Sciatic nerve (tissue), 2 donors: ENCODE measurements around the gene TLR10. TPM values are rescaled to one million over a fixed set of nuclear protein-coding genes. Genes with fewer than 3 reads are reported as not detected.
A peak's percentile ranks its signal among the peaks of the same experiment; 100 is the strongest.

ENCODE experiments used
- ATAC-seq: fragments of 200-7000 bp; cut with Tn5 transposase; one replicate; pipeline ENCODE4 v1.9.1; 2020; ENCODE audit warnings: mild to moderate bottlenecking, moderate library complexity
- DNase-seq: peaks from one replicate; pipeline ENCODE4 v3.0.0-alpha.2; 2020; ENCODE audit warnings: low spot score
- intact Hi-C: fragments of 100-400 bp; cut with DNase I; formaldehyde crosslinking; loops from one replicate; pipeline ENCODE4 v1.14.2; 2022
- total RNA-seq: library from RNA; stranded (reverse); fragmentation: NEBNext Ultra II Directional; extraction: Animal tissue kit (Norgen Biotek cat#: 25700); gene quantifications from one replicate; pipeline ENCODE4 v1.2.1, GENCODE V29; 2021
- donor health status: DM: no; HTN: no; CAD: no.
- donor health status: DM: no; HTN: no; CAD: no.

TLR10 gene
- total RNA-seq, 1 donor from 2014 or later, result 1.6 TPM

DNA sequence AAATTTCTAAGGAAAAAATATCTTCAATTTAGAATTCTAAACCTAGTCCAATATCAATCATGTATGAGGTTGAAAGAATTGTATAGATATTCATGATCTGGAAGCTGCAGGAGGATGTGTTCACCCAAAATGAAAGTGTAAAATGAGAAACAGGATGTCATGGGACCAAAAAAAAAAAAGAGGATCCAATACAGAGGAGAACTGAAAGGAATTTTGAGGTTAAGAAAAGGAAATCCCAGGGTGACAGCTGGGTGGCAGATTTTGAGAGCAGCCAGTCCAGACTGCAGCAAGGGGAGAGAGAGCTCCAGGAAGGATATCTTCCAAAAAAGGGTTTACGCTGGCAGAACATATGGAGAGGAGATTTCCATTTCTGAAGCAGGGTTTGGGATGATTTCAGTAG lies 38.9 kb downstream of the TLR10 start:
- DNase-seq, result no peak
- intact Hi-C loops, result no loop called here
- peak; percentile 68 for ATAC-seq

DNA sequence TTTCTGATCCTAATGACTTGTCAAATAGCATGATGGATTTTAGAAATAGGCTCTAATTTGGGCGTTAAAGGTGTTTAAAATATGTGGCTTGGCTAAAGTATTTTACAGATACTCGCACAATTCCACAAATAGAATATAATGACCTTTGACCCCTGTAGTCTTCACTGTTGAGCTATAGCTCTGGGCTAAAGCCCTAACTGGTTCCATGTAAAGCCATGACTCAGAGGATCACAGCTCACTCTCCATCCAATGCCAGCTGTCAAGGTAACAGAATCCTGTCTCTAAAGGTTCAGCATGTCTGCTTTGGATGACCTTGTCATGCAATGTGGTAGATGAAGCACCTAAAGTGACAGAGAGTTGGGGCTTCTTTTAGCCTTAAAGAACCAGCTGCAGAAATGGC lies 42.5 kb downstream of the TLR10 start:
- intact Hi-C loops, result no loop called here
- DNase-seq (no peak), ATAC-seq (no peak)

DNA sequence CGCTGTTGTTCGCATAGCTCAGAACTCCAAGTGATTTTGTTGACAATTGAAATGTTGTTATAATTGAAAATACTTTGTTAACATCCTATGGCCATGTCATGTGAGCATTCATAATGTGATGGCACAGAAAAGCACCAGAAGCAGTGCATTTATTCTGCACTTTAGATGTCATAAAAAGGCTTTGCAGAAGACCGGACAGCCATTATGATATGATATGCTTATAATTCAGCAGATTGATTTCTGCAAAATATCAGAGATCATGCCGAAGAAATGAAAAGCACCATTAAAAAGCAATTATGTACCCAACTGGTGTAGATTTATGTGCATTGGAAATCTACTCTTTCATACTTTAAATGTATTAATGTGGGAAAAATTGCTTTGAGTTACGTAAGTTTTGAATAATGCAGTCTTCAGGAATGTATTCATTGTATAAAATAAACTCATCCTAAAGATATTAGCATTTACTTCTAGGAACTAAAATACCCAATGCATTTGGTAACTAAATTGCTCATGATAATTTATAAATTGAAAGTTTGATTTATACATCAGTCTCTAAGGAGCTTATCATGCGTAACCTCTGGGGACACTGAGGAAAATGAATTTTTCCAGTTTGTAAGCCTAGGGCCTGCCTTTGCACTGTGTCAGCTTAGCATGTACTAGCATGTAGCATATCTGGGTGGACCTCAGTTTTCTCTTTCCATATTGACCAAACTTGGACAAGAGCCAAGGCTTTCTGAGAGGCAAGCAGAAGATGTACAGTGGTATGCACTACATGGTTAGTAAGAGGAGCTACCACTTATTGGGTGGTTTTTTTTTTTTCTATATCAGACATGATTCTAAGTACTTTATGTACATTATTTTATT lies 43.6 kb downstream of the TLR10 start:
- intact Hi-C loops, result loop anchor here (10.0 kb wide), 1 partner anchor 64 kb away; no protein-coding TSS in a partner anchor
- ATAC-seq, result no peak

DNA sequence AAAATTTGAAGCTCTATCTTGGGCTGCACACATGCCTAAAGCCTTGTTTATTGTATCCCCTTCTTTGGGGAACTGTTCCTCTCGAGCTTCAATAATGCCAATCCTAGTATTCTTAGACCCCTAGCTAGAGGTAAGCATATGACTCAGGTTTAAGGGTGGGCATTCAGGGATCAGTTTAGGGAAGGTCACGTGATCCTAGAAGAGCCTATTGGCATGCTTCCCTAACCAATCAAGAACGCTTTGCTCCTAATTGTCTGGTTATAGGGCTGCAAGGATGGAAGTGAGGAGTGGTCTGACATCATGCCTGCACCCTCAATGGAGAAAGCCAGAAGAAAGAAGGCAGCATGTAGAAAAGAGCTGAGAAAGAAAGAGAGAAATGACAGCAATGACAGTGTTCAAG lies 46.9 kb downstream of the TLR10 start:
- intact Hi-C loops, result loop anchor here (10.0 kb wide), 1 partner anchor 61 kb away; no protein-coding TSS in a partner anchor

More for the DNA sequence above, 43.6 kb downstream of the TLR10 start:
- no peak for DNase-seq

DNA sequence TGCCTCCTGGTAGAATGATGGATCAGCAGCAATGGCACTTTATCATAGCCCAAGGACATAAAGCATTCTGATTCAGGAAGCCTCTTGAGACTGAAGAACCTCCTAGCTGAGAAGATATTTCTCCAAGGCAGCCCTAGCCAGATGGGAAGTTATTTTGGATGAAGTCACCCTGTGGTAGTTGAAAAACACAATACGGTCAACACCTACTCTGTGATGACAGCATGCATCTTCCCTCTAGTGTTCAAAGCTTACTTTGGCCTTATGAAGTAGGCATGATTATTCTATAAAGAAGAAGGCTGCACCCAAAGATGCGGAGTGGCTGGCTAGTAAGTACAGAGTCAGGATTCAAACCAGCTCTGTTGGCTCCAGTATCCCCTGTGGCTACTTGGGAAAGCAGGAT lies 47.9 kb downstream of the TLR10 start:
- ATAC-seq, result no peak
- intact Hi-C loops, result loop anchor here (5.0 to 10.0 kb wide), 2 partner anchors 60 to 553 kb away; no protein-coding TSS in a partner anchor
- no peak for DNase-seq

More for the DNA sequence above, 46.9 kb downstream of the TLR10 start:
- no peak for ATAC-seq
- DNase-seq, result no peak

DNA sequence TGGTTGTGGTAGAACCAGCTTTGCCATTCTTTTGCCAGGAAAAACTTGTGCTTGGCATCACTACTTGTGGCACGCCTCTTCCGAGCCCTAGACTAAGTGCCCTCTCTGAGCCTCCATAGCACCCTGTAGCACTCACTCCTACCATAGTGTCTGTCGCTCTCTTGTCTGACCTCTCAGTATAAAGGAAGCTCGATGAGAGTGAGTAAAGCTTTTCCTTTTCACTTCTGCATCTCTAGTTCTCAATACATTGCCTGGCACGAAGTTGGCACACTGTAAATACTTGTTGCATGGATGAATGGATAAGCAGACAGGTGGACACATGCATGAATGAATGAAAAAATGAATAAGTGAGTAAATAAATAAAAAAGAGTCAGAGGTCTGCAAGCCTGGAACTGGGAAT lies 48.3 kb downstream of the TLR10 start:
- ATAC-seq (no peak), DNase-seq (no peak)
- intact Hi-C loops, result loop anchor here (5.0 to 10.0 kb wide), 2 partner anchors 60 to 552 kb away; no protein-coding TSS in a partner anchor

DNA sequence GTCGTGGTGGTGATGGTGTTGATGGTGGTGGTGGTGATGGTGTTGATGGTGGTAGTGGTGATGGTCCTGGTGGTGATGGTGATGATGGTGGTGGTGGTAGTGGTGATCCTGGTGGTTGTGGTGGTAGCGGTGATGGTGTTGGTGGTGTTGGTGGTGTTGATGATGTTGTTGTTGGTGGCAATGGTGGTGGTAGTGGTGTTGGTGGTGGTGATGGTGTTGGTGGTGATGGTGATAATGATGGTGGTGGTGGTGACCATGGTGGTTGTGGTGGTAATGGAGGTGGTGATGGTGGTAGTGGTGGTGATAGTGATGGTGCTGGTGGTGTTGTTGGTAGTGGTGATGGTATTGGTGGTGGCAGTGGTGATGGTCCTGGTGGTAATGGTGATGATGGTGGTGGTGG lies 49.1 kb downstream of the TLR10 start:
- intact Hi-C loops, result loop anchor here (5.0 to 10.0 kb wide), 2 partner anchors 59 to 551 kb away; no protein-coding TSS in a partner anchor
- DNase-seq (no peak), ATAC-seq (no peak)

DNA sequence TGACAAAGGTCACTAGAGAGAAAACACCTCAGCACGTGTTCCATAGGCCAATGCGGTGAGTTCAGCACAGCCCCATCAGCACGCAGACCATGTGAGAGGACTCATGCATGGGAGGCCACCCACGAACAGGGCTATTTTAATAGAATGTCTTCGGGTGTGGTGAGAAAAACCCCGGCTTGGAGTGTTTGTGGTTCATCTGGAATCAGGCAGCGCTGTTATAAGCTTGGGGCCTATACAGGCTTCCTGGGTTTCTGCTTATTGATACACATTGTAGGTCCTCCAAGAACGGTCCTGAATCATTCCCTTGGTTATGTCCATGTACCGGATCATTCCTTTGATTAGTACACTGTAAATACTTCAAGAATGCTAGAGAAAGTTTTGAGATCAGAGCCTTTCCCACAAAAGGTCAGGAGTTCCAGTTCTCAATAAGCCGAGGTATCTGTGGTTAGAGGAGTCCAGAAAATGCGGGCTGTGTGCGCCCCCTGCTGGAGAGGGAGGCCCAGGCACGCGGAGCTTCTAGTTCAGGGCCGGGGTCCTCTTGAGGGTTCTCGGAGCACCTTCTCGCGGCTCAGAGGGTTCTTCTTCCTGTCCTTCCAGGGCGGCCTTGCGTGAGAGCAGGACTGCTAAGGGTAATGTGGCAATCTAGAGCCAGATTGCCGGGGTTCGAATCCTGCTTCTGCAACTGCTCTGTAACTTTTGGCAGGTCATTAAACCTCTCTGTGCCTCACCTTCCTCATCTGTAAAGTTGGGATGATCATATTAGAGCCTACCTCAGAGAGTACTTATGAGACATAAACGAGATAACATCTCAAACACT lies 51.8 kb downstream of the TLR10 start:
- peak; percentile 94 for DNase-seq
- ATAC-seq, result peak; percentile 94
- intact Hi-C loops, result loop anchor here (5.0 to 10.0 kb wide), 2 partner anchors 56 to 549 kb away; no protein-coding TSS in a partner anchor

DNA sequence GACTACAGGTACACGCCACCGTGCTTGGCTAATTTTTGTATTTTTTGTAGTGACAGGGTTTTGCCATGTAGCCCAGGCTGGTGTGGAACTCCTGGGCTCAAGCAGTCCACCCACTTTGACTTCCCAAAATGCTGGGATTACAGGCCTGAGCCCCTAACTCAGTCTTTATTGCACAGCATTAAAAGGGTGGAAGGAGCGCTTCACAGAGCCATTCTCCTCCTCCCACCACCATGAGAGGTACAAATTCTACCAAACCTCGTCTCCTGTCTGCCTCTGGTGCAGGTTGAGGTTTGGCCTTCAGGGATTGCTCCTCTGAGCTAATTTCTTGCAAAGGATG lies 52.3 kb downstream of the TLR10 start:
- DNase-seq (no peak), ATAC-seq (no peak)
- intact Hi-C loops, result loop anchor here (5.0 to 10.0 kb wide), 2 partner anchors 56 to 548 kb away; no protein-coding TSS in a partner anchor

DNA sequence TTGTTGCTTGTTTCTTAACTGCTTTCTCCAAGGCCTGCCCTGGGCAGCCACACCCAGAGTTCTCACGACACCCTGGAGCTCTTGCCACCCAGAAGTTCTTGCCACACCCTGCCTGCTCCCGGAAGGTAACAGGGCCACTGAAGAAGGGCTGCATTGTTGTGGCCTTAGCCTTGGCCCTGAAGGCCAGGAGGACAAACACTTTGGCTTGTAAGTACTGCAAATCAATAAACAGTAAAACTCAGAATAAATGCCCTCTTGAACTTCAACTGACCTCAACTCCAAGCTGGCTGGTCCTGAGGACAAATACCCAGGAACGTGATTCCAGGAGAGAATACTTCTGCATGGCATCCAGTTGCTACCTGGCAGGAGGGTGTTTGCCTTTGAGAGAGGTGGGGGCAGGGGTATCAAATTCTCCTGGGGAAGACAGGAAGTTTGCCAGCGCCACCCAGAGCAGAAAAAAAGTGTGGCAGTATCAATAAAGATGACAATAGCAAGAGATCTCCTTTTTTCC lies 54.1 kb downstream of the TLR10 start:
- no peak for ATAC-seq
- DNase-seq, result no peak
- intact Hi-C loops, result no loop called here

DNA sequence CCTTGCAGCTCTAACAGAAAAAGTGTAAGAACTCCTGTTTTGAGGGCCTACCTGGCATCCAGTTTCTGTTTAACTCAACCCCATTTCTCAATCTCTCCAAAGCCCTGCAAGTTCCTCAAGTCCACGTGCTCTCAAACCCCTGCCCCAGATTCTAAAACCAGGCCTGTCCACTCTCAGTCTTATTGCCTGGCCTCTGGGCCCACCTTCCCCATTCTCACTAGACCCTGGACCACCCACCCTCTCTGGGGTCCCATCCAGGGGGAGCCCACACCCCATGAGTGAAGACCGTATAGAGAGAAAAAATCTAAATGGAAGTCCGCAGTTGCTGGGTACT lies 58.3 kb downstream of the TLR10 start:
- ATAC-seq (no peak), DNase-seq (no peak)
- intact Hi-C loops, result no loop called here

DNA sequence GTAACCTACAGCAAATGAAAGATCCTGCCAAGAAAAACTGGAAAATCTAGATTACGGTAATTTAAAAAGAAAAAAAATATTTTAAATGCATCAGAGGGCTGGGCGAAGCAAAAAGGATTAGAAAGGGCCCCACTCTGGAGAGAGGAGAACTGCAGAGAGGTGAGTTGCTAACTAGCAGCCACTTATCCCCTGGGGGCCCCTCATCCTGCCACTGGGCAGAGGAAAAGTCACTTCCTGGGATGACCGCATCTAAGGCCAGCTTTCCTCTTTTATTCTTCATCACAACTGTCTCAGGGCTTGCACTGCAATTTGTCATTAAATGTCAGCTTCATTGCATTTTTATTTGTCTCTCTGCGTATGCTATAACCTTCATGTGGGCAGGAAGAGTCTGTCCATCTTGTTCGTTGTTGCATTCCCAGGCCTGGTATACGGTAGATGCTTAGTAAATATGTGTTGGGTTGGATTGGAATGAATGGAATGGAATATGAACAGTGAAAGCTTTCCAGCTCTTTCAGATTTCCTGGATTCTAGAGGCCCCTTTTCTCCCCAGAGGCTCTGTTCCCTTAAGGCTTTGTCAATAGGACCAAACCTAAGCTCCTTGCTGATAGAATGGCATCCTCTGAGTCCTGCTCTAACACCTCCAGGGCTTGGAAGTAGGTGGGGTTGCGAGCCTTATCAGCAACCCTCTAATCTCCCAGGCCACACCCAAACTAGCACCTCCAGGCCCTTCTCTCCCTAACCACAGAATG lies 58.9 kb downstream of the TLR10 start:
- no peak for ATAC-seq
- intact Hi-C loops, result no loop called here
- DNase-seq, result no peak

DNA sequence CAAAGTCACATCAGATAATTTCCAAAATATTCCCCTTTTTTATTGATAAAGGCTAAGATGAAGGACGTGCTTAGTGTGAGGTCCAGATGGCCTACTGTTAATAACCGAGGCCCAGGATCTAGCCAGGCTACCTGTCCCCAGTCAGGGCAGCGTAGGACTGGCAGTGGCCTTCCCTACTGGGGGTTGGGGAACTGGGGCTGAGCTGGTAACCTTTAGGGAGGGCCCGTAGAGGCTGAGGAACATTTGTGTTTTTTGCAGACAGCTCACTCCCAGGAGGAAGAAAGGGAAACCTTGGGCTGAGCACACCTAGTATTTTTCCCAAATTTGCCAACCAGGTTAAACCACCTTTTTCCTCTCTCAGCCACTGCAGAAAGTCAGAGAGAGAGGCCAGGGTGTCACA lies 59.7 kb downstream of the TLR10 start:
- ATAC-seq, result no peak
- no peak for DNase-seq
- intact Hi-C loops, result no loop called here

Other genes with a start within 250 kb of the TLR10 start
- 80.8 TPM for gene KLF3, start 118.8 kb downstream of the TLR10 start, total RNA-seq
- gene TLR1, start 21.8 kb upstream of the TLR10 start, total RNA-seq, result 28.9 TPM
- gene TLR6, start 73.8 kb upstream of the TLR10 start, total RNA-seq, result 8.2 TPM
- 92.9 TPM for gene FAM114A1, start 84.8 kb upstream of the TLR10 start, total RNA-seq
- 0.62 TPM for gene TMEM156, start 249.4 kb upstream of the TLR10 start, total RNA-seq